GM13976 (cell line): ENCODE data around the gene PRR12.
A peak's percentile ranks its signal among the peaks of the same experiment; 100 is the strongest.

Experiments used
- DNase-seq: peaks from one replicate; pipeline ENCODE4 v3.0.0; 2012; ENCODE audit warnings: low spot score
- in situ Hi-C: fragments of 300-500 bp; cut with MboI; formaldehyde crosslinking; loops from one replicate; pipeline ENCODE4 v1.12.0; 2022; ENCODE audit warnings: low sequenced_read_pairs, mixed read lengths, inconsistent platforms; ENCODE audit not compliant: unreplicated experiment
- TF ChIP-seq, protein P1 (sequence below): IDR thresholded peaks from 2 replicates; pipeline ENCODE4 v1.5.1; 2012; ENCODE audit warnings: borderline replicate concordance, mild to moderate bottlenecking; ENCODE audit not compliant: insufficient read depth; ENCODE audit errors: extremely low read depth, missing control alignments, control extremely low read depth

PRR12 gene

DNA sequence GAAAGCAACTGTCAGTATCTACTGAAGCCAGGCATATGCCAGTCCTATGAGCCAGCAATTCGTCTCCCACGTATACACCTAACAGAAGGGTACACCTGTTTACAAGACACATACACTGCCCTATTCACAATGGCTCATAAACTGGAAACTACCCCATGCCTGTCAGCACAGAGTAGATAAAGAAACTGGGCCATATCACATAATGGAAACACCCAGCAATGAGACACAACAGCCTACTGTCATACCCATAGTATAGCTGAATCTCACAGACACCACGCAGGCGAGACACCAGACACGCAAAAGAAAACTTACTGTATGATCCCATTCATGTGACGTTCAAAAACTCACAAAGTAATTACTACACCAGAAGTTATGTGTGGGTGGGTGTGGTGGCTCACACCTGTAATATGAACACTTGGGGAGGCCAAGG, 26.4 kb upstream of the PRR12 start:
- in situ Hi-C loops, result no loop called here
- TF ChIP-seq, protein P1, sequence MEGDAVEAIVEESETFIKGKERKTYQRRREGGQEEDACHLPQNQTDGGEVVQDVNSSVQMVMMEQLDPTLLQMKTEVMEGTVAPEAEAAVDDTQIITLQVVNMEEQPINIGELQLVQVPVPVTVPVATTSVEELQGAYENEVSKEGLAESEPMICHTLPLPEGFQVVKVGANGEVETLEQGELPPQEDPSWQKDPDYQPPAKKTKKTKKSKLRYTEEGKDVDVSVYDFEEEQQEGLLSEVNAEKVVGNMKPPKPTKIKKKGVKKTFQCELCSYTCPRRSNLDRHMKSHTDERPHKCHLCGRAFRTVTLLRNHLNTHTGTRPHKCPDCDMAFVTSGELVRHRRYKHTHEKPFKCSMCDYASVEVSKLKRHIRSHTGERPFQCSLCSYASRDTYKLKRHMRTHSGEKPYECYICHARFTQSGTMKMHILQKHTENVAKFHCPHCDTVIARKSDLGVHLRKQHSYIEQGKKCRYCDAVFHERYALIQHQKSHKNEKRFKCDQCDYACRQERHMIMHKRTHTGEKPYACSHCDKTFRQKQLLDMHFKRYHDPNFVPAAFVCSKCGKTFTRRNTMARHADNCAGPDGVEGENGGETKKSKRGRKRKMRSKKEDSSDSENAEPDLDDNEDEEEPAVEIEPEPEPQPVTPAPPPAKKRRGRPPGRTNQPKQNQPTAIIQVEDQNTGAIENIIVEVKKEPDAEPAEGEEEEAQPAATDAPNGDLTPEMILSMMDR, result no peak
- DNase-seq, result no peak

DNA sequence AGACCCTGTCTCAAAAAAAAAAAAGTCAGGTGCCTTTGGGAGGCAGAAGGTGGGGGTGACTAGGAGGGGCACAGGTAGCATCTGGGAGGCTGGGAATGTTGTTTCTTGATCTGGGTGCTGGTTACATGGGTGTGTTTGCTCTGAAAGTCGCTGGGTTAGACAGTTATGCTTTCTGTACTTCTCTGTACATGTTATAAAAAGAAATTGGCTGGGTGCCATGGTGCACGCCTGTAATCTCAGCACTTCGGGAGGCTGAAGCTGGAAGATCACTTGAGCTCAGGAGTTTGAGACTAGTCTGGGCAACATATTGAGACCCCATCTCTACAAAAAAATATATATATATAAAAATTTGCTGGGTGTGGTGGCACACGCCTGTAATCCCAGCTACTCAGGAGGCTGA, 25.7 kb upstream of the PRR12 start:
- DNase-seq, result no peak
- TF ChIP-seq, protein P1, result no peak
- in situ Hi-C loops, result no loop called here

GRCh38 chr19:49566302-49566701, 24.7 kb upstream of the PRR12 start:
- in situ Hi-C loops, result no loop called here
- no peak for DNase-seq
- TF ChIP-seq, protein P1, result no peak

DNA sequence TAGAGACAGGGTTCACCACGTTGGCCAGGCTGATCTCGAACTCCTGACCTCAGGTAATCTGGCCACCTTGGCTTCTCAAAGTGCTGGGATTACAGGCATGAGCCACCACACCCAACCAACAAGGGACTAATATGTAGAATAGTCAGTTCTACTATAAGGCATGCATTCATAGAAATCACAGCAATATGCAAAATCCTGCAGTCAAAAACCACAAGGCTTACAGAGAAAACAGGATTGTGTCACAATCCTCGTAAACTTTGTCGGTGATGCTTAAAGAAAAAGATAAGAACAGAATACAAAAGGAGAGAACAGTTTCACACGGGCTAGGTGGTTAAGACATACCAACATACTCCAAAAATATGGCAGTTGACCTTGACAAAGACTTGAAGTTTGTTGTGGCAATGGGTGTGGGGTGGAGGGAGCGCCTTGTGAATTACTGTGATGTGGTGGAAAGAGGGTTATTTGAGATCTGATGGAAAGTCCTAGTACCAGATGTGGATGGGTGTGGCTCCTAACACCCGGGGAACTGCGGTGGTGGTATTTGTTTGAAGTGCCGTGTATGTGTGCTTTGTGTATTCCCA, 23.0 kb upstream of the PRR12 start:
- in situ Hi-C loops, result no loop called here
- peak; percentile 30 for DNase-seq
- TF ChIP-seq, protein P1, result no peak

GRCh38 chr19:49570138-49570856, 20.7 kb upstream of the PRR12 start:
- peak; percentile 87 for DNase-seq
- in situ Hi-C loops, result no loop called here
- TF ChIP-seq, protein P1, result peak; percentile 76

DNA sequence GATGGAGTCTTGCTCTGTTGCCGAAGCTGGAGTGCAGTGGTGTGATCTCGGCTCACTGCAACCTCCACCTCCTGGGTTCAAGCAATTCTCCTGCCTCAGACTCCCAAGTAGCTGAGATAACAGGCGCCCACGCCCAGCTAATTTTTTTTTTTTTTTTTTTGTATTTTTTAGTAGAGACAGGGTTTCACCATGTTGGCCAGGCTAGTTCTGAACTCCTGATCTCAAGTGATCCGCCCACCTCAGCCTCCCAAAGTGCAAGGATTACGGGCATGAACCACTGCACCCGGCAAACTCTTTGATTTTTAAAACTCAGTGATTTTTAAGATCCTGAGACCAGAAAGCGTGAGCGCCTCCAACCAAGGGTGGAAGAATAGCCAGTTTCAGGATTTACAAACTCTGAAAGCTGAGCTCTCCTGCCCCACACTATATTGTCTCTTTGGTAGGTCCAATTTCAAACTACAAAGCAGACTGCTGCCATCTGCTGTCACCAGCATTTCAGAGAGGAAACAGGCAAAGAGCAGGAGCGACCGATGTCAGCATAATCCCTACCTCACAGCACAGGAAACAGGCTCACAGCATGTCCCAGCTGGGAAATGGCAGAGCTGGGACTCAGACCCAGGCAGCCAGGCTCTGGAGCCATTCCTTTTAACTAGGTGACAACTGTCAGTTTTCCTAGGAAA, 19.8 kb upstream of the PRR12 start:
- no peak for DNase-seq
- in situ Hi-C loops, result no loop called here

More for the DNA sequence above, 19.8 kb upstream of the PRR12 start:
- TF ChIP-seq, protein P1, result peak; percentile 29
